RKO (cell line): ENCODE results near the gene USP9X.
"Not testable (repeated sequence)": the region's sequence is repeated elsewhere in the genome, so short reads cannot be mapped to it uniquely, and the experiment has no call there.

Experiments used
- DNase-seq: peaks from one replicate; pipeline ENCODE4 v3.0.0-alpha.2; 2016; ENCODE audit warnings: low spot score

Gene USP9X

DNA sequence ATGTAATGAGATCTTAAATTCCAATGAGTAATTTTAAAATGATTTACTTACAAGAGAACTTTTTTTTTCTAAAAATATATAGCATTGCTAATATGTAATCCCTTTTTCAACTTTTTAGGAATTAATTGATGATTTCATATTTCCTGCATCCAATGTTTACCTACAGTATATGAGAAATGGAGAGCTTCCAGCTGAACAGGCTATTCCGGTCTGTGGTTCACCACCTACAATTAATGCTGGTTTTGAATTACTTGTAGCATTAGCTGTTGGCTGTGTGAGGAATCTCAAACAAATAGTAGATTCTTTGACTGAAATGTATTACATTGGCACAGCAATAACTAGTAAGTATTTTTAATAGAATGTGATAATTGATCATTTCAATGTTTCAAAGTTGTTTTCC is 113.2 kb downstream of the USP9X start:
- DNase-seq, result no peak

DNA sequence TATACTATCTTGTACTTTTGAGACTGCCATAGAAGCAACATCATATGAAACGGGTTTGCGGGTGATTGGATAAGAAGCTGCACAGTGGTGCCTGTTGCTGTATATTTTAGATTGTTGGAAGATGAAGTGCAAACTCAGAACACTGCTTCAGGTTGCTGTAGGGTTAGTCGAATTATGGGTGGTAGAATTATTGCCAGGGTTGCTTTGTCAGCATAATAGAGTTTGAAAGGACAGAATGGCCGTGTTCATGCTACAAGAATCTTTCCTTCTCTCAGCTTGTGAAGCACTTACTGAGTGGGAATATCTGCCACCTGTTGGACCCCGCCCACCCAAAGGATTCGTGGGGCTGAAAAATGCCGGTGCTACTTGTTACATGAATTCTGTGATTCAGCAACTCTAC is 115.5 kb downstream of the USP9X start:
- no peak for DNase-seq

DNA sequence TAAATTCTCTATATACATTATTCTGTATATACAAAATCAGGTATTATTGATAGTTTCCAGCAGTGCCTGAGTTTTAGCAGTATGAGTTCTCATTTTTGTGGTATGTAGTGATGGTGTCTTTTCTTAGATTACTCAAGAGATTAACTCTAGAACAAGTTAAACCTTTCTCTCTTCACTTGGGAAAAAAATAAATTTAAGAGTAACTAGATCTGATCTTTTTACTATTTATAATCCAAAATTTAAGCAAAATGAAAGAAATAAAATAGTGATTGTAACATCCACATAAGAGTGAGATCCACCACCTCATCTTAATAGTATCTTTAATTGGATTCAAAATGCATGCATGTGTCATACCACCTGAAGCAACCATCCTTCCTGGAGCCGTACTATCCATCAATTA is 124.6 kb downstream of the USP9X start:
- DNase-seq, result no peak

DNA sequence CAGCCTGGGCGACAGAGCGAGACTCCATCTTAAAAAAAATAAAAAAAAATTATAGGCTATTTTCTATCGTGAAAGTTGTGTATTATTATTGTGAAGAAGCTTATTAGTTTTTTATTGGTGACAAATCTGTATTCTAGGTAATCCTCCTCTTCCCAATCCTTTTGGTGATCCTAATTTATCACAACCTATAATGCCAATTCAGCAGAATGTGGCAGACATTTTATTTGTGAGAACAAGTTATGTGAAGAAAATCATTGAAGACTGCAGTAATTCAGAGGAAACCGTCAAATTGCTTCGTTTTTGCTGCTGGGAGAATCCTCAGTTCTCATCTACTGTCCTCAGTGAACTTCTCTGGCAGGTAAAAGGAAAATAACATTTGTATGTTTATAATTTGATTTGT is 139.4 kb downstream of the USP9X start:
- no peak for DNase-seq

DNA sequence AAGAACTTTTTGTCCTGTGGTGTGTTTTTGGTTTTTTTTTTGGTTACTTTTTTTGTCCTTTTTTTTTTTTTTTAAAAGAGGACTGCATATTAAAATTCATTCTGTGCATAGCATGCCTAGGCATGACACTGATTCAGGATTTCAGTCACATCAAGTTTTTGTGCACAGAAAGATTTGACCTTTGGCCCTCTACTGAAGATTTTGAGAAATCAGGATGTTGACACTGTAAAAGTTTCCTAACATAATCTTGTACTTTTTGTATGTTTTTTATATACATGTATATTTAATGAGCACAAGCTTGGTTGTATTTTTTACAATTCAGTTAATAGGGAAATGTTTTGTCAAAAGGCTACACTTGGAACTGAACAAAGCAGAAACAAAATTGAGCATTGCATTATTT is 148.7 kb downstream of the USP9X start:
- no peak for DNase-seq

DNA sequence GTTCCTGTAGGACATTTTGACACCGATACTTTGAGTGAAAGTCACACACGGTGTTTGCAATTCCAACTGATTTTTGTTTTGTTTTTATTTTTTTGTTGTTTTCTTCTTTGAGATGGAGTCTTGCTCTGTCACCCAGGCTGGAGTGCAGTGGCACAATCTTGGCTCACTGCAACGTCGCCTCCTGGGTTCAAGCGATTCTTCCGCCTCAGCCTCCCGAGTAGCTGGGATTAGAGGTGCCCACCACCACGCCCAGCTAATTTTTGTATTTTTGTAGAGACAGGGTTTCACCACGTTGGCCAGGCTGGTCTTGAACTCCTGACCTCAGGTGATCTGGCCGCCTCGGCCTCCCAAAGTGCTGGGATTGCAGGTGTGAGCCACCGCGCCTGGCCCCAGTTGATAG is 149.2 kb downstream of the USP9X start:
- not testable (repeated sequence) for DNase-seq

DNA sequence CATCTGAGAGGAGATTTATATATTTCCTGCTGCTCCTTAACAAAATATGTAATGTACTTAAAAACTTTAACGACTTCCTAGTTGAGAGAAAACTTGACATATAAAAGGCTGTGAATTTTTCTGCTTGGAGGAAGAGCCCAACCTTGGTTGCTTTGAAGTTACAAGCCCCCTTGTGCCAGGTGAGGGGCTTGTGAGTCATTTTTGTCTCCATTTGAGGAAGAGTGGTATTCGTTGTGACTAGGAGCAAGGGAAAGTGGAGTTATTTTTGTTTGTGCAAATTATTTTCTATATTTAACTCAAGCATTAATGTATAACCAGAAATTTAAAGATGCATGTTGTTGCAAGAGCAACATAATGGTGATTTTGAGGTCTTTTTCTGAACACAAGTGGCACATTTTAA is 149.7 kb downstream of the USP9X start:
- no peak for DNase-seq

DNA sequence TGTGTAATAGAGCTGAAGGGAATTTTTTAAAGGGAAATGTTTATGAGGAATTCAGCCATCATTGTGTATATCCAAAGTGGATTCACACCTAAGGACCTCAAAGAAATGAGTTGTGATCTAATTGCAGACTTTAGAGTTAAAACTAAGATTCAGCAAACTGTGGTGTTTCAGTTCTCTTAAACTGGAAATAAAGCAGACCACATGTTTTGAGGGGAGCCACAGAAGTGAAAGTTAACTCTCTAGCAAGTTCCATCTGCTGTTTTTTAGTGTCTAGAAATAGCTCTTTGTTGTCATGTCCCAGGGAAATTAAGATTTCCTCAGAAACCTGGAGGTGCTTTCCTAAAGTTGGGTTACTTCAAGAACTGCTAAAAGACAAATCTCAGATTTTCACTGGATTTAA is 151.4 kb downstream of the USP9X start:
- DNase-seq, result no peak

DNA sequence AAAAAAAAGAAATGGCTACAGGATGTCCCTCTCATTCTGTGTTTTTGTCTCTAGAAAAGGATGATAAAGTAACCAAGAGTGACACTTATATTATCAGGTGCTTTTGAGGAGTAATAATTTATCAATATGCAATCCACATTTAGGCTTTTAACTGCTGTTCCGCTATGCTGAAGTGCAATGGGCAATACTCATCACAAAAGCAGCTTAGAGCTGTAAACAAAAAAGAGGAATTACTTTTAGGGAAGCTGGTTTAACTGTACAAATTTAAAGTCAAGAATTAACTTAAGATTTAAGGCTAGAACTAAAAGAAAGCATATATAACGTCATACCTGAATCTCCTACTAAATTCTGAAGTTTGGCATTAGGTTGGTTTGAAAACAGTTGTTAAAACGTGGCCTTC is 155.3 kb downstream of the USP9X start:
- DNase-seq, result no peak

DNA sequence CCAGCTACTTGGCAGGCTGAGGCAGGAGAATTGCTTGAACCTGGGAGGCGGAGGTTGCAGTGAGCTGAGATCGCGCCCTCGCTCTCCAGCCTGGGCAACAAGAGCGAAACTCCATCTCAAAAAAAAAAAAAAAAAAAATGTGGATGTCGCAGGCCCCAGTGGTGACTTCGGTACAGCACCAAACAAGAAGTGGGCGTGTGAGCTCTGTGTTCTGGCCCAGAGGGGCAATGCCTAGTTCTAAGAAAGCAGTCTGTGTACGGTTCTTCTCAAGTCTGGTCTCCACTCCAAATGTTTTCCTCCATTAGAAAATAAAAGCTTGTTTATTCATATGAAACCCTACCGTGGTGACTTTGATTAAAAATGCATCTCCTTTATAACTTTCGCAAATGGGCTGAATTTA is 156.7 kb downstream of the USP9X start:
- no peak for DNase-seq

DNA sequence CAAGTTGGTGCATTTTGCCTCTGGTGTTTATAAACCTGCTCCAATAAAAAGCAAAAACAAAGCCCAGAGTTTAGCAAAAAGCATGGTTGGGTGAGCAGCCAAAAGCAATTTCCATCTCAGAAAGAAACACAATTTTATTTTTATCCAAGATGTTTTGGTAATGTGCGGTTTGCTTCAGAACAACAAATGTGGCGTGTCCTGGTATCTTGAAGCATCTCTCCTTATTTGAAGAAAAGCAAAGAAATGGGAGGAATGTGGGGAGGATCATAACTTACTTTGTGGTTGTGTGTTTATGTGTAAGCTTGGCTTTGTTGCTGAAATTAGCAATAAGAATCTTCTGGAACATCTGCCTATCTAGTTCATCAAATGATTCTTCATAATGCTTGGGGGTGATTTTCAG is 160.4 kb downstream of the USP9X start:
- DNase-seq, result no peak

DNA sequence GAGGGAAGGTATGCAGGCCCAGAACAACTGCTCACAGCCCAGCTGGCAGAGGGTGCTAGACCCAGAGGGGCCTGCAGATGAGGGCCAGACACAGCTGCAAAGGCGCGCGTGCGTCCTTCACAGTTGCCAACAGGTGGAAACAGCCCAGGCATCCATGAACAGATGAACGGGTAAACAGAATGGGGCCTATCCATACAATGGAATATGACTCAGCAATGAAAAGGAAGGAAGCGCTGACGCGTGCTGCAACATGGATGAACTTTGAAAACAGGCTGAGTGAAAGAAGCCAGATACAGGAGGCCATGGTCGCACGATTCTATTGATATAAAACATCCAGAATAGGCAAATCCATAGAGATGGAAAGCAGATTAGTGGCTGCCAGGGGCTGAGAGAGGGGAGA is 165.6 kb downstream of the USP9X start:
- DNase-seq, result no peak

DNA sequence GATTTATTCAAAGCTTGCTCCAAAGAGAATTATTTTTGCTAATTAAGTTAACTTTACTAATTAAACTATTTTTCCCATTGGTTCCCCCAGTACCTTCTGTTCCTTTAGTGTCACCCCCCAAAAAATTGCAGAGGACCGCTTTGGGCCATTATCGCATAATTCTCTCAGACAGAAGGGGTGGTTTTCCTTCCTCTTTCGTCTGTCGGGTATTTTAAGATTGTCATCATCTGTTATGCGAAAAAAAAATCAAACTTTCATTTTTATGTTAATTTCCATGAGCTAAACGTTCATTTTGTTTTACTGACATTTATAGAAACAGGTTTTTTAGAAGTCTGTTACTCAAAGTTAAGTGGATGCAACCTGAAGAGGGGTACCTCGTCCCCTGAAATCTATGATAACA is 172.6 kb downstream of the USP9X start:
- no peak for DNase-seq

DNA sequence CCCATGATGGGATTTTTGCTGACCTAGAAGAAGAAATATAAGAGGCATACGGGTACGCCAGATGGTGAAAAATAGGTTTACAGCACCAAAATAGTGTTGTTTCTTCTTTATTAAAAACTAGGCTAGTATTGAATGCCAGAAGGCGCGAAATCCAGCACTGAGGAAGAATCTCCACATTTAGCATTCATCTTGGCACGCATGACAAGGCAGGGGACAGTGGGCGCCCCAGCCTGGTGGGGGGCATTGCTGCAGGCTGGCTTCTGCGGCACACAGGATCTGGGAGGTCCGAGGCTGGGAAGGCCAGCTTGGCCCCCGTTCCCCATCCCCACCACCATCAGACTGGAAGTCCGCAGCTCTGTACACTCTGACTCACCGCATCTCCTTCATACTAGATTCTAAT is 173.0 kb downstream of the USP9X start:
- no peak for DNase-seq

DNA sequence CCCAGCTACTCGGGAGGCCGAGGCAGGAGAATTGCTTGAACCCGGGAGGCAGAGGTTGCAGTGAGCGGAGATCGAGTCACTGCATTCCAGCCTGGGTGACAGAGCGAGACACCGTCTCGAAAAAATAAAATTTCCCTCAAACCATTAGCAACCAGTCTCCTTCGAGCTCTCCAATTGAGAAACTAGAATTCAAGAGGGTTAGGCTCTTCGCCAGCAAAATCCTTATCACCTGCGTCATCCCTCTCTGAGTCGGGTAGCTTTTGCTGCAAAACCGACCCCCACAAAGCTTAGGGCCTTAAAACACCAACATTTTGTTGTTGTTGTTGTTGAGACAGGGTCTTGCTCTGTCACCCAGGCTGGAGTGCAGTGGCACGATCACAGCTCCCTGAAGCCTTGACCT is 173.6 kb downstream of the USP9X start:
- no peak for DNase-seq

DNA sequence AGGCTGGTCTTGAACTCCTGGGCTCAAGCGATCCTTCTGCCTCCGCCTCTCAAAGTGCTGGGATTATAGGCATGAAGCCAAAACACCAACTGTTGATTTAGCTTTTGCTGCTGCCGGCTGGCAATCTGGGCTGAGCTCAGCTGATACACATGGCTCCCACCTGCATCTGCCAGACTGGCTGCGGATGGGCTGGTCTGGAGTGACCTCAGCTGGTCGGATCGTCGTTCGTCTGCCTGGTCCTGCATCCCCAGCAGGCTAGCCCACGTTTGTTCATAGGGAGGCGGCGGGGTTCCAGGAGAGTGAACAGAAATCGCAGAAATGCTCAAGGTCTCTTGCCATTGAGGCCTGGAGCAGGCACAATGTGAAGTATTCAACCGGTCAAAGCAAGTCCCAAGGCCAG is 174.3 kb downstream of the USP9X start:
- DNase-seq, result no peak

DNA sequence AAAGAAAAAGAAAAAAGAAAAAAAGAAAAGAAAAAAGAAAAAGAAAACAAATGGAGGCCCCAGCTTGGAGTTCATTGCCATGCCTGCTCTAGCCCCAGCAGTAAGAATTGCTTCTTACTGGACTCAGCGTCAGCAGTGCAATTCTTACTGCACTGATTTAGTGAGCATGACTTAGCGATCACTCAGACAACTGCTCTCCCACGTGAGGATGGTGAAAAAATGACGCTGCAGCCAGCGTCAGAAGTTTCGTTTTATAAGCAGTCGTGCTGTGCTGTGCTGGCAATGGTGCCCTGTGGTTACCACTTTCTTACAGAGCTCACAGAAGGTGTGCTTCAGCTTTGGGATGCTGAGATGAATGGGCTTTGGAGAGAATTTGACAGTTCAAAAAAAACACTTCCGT is 180.4 kb downstream of the USP9X start:
- peak; percentile 86 for DNase-seq

DNA sequence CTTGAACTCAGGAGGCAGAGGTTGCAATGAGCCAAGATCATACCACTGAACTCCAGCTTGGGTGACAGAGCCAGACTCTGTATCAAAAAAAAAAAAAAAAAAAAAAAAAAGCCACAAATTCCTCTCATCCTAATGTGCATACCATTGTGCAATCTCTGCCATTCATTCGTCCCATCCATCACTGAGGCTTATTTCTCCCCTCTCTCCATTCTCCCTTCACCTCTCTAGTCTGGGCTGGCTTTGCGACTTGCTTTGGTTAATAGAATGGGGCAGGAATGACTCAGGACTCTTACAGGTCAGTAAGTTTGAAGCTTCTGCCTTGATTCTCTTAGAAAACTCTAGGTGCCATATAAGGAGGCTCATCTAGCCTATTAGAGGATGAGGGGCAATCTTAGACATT is 188.4 kb downstream of the USP9X start:
- DNase-seq, result no peak

DNA sequence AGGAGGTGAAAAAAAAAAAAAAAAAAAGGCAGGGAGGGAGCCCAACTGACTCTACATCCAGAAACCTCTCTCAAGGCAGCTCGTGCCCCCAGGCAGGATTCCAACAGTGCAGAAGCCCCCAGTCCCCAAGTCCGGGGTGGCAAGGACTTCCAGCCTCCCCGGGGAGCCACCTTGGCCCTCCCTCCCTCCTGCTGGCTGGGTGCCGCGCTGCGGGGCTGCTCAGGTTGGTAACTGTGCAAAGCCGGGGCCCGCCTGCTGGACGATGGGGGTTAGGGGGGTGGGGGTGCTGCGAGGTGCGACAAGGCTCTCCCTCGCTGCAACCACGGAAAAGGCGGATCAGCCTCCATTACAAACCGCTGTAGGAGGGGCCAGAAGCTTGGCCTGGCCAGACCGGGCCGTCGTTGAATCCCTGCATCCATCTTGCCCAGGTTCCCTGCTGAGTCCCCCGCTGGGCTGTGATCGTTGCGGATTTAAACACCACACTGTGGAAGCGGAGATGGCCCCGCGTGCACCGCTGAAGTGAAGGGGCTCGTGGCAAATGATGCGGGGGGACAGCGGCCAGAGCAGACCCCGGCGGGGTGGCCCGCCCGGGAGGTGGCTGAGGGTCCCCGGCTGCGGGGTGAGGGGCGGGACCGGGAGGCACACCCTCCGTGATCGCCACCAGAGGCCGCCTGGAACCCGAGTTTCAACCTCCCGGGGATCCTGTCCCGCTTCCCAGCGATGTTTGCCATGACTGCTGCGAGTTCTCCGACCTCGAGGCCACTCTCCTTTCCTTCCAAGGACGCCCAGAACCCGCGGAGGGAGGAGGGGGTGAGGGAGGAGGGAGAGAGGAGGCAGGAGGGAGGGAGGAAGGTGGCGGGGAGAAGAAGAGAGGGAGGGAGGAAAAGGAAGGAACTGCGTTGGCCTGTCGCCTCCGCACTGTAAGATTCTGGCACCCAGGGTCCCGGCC is 190.7 kb downstream of the USP9X start:
- peak; percentile 56 for DNase-seq

DNA sequence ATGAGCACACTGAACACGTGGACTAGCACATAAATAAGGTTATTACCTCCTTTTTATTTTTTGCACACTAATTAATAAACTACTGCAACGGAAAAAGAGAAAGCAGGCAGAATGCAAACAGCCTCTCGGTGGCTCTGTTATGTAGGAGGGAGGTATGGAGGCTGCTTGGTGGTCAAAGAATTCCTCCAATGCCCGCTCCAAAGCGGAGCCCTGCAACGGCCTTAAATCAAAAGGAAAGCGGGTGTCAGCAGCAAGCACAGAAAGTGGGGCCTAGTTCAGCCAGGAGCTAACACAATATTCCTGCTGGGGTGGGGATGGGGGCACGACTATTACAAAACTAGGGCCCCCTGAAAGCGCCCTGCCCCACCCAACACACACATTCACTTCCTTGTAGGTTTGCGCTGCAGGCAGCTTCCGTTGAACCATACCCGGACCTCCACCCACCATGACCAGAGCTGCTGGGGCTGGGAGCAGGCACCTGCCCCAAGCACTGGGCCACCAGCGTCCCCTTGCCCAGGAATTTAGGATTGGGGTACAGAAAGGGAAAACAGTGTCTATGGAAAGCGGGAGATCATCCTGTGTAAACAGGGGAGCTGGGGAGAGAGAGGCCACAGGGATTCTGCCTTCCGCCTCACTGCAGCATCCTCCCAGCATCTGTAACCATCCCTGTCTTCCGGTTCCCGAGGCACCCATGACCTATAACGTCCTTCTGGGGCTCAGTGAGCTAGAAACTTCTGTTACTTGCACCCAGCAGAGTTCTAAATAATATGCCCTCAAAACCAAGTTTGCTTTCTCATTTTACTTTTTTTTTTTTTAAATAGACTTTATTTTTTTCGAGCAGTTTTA is 191.6 kb downstream of the USP9X start:
- no peak for DNase-seq

DNA sequence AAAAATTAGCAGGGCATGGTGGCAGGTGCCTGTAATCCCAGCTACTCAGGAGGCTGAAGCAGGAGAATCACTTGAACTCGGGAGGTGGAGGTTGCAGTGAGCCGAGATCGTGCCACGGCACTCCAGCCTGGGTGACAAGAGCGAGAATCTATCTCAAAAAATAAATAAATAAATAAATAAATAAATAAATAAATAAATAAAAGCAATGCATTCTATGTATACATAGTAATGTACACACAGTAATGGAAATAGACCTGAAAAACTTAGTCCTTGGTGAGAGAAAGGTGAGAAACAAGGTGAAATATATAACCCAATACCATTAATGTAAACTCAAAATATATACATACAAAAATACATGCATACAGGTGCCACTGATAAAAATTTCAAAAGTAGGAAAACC is 197.1 kb downstream of the USP9X start:
- DNase-seq, result not testable (repeated sequence)

DNA sequence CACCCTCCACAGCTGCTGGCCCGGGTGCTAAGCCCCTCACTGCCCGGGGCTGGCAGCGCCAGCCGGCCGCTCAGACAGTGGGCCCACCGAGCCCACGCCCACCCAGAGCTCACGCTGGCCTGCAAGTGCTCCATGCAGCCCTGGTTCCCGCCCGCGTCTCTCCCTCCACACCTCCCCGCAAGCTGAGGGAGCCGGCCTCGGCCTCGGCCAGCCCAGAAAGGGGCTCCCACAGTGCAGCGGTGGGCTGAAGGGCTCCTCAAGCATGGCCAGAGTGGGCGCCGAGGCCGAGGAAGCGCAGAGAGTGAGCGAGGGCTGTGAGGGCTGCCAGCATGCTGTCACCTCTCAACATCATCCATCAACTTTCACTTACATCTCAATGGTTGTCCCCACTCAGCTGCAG is 200.7 kb downstream of the USP9X start:
- DNase-seq, result not testable (repeated sequence)
